HG03064 (cell line): ENCODE results near the gene PFDN1.

ENCODE experiments used
- ATAC-seq: cut with Tn5 transposase; IDR thresholded peaks from one replicate; pipeline ENCODE4 v1.9.1; 2021; ENCODE audit warnings: low read depth; ENCODE audit not compliant: unreplicated experiment

PFDN1 gene

GRCh38 chr5:140262221-140262620 lies 40.7 kb downstream of the PFDN1 start:
- ATAC-seq = no peak

GRCh38 chr5:140261403-140262171 lies 41.3 kb downstream of the PFDN1 start:
- ATAC-seq = peak; percentile 69

GRCh38 chr5:140260089-140260656 lies 42.7 kb downstream of the PFDN1 start:
- ATAC-seq = no peak

- no peak for ATAC-seq
Observed at GRCh38 chr5:140259500-140259899, 43.4 kb downstream of the PFDN1 start.

- ATAC-seq = no peak
Observed at GRCh38 chr5:140258873-140259272, 44.0 kb downstream of the PFDN1 start.

GRCh38 chr5:140258016-140258415 lies 44.9 kb downstream of the PFDN1 start:
- no peak for ATAC-seq

GRCh38 chr5:140256726-140257125 lies 46.2 kb downstream of the PFDN1 start:
- no peak for ATAC-seq

- ATAC-seq = no peak
Observed at GRCh38 chr5:140255460-140256157, 47.3 kb downstream of the PFDN1 start.

- no peak for ATAC-seq
Observed at GRCh38 chr5:140253985-140254384, 48.9 kb downstream of the PFDN1 start.

GRCh38 chr5:140252470-140253126 lies 50.3 kb downstream of the PFDN1 start:
- no peak for ATAC-seq

GRCh38 chr5:140251527-140251973 lies 51.4 kb downstream of the PFDN1 start:
- ATAC-seq = peak; percentile 79

- no peak for ATAC-seq
Observed at GRCh38 chr5:140250386-140250785, 52.5 kb downstream of the PFDN1 start.

- no peak for ATAC-seq
Observed at GRCh38 chr5:140249536-140249935, 53.4 kb downstream of the PFDN1 start.

- ATAC-seq = no peak
Observed at GRCh38 chr5:140248414-140248813, 54.5 kb downstream of the PFDN1 start.

GRCh38 chr5:140246378-140247122 lies 56.4 kb downstream of the PFDN1 start:
- no peak for ATAC-seq

- no peak for ATAC-seq
Observed at GRCh38 chr5:140245926-140246325, 57.0 kb downstream of the PFDN1 start.

- no peak for ATAC-seq
Observed at GRCh38 chr5:140245341-140245740, 57.6 kb downstream of the PFDN1 start.

- ATAC-seq = no peak
Observed at GRCh38 chr5:140244525-140245025, 58.3 kb downstream of the PFDN1 start.

GRCh38 chr5:140243706-140244250 lies 59.1 kb downstream of the PFDN1 start:
- no peak for ATAC-seq
